MM.1S (cell line): Measurements from ENCODE around the gene GABRA5.

ENCODE experiments used
- EZH2phosphoT487 ChIP-seq: fragments of 300-600 bp; sonication (generic); IDR thresholded peaks from 2 replicates; pipeline ENCODE4 v1.6.1; 2018; ENCODE audit warnings: antibody characterized with exemption, low read length
- TF ChIP-seq, protein P1 (sequence below): fragments of 300-600 bp; sonication (generic); IDR thresholded peaks from 2 replicates; pipeline ENCODE4 v1.5.1; 2016; ENCODE audit warnings: antibody characterized with exemption, low read length, mixed read lengths

DNA sequence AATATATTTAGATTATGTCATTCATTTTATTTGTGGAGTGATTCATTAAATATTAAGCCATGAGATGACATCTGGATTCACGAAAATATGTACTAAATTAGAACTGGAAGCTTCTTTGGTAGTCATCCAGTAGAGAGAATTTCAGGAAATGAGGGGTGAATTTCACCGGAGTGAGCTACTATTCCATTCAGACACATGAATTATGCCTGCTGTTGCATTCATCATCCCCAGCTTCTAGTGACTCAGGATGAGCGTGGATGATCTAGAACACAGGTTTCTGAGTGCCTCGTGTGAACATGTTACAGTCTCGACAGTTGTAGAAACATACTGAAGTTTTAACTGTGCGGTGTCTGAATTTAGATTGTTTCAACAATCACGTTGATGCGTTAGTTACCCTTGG is 61.2 kb downstream of the GABRA5 start:
- TF ChIP-seq, protein P1, sequence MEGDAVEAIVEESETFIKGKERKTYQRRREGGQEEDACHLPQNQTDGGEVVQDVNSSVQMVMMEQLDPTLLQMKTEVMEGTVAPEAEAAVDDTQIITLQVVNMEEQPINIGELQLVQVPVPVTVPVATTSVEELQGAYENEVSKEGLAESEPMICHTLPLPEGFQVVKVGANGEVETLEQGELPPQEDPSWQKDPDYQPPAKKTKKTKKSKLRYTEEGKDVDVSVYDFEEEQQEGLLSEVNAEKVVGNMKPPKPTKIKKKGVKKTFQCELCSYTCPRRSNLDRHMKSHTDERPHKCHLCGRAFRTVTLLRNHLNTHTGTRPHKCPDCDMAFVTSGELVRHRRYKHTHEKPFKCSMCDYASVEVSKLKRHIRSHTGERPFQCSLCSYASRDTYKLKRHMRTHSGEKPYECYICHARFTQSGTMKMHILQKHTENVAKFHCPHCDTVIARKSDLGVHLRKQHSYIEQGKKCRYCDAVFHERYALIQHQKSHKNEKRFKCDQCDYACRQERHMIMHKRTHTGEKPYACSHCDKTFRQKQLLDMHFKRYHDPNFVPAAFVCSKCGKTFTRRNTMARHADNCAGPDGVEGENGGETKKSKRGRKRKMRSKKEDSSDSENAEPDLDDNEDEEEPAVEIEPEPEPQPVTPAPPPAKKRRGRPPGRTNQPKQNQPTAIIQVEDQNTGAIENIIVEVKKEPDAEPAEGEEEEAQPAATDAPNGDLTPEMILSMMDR = no peak
- no peak for TF ChIP-seq EZH2phosphoT487
